ENCODE measurements around the gene PIGR. TPM values are rescaled to one million over a fixed set of nuclear protein-coding genes. Genes with fewer than 3 reads are reported as not detected.

PIGR gene
- total and polyA plus RNA-seq, 2 of the 4 experiments (the other 2 are of a cell fraction): not detected

- Histone ChIP-seq H3K27me3 (ENCODE audit: control insufficient read depth, insufficient read depth, low read length) (peaks cover 42% of the 10 kb centered on the region), H3K9me3 (ENCODE audit: control insufficient read depth, insufficient read depth, low read length) (no peaks in the 10 kb centered on the region), H2BK15ac (ENCODE audit: low read depth, low read length) (no peak overlapping the region), H3K36me3 (ENCODE audit: control insufficient read depth, insufficient read depth, low read length) (no peaks in the 10 kb centered on the region), H4K91ac (ENCODE audit: insufficient read depth, low read depth, low read length) (no peak overlapping the region), H4K20me1 (ENCODE audit: insufficient read depth, low read length) (no peaks in the 10 kb centered on the region), H3K9me1 (ENCODE audit: insufficient read depth, low read length) (no peaks in the 10 kb centered on the region; the same call in 1 of the 2 replicates), H2AFZ (replicated peaks; ENCODE audit: low read length, poor library complexity) (no peak overlapping the region), H2AK9ac (replicated peaks; ENCODE audit: low read depth, low read length, poor library complexity) (no peak overlapping the region), H3K23ac (ENCODE audit: low read depth, low read length) (no peak overlapping the region), H3K79me1 (ENCODE audit: low read depth in 1 of 2, low read length in 2 of 2) (no peaks in the 10 kb centered on the region), H3K4me3 (ENCODE audit: insufficient read depth, low read depth, low read length) (no peak overlapping the region), H3K18ac (ENCODE audit: low read depth, low read length) (no peak overlapping the region), H2BK5ac (ENCODE audit: low read depth, low read length, poor library complexity, severe bottlenecking) (no peak overlapping the region), H3K56ac (ENCODE audit: extremely low read depth, insufficient read depth, low read length) (no peak overlapping the region), H2BK20ac (ENCODE audit: low read depth, low read length) (no peak overlapping the region), H2AK5ac (ENCODE audit: low read depth, low read length) (no peak overlapping the region), H3K9ac (ENCODE audit: low read depth, low read length) (no peak overlapping the region), H4K8ac (ENCODE audit: low read depth in 2 of 2, low read length in 2 of 2) (no peak overlapping the region), H4K5ac (ENCODE audit: low read depth, low read length) (no peak overlapping the region), H3K4me1 (ENCODE audit: control insufficient read depth, insufficient read depth, low read length) (no peaks in the 10 kb centered on the region), H3K4me2 (ENCODE audit: low read depth, low read length) (no peak overlapping the region), H3K4ac (ENCODE audit: low read depth, low read length) (no peak overlapping the region), H3K14ac (replicated peaks; ENCODE audit: low read depth, low read length) (no peak overlapping the region), H3K27ac (ENCODE audit: insufficient read depth, low read length) (no peak overlapping the region), H2BK120ac (ENCODE audit: low read depth, low read length) (no peak overlapping the region)
- no peak for ATAC-seq (ENCODE audit: low read depth)
- DNase-seq: no peak
- 64% methylated on average over 2 of the region's 6 CpGs; no CpG with 5 or more reads in 1 of the 2 experiments for WGBS, 2 experiments (ENCODE audit: extremely low coverage in 2 of 2, insufficient read length in 1 of 2)
- BruUV-seq (replicated peaks): no TSS peak
- dilution Hi-C loops (cut with HindIII; ENCODE audit: low sequenced_read_pairs, unreplicated experiment) (no loop called here), in situ Hi-C loops (cut with MboI; ENCODE audit: low sequenced_read_pairs) (no loop called here), intact Hi-C loops (cut with micrococcal nuclease) (no loop called here)
- ChIA-PET CTCF (no interaction called here), POLR2A (ENCODE audit: unreplicated experiment) (no interaction called here)
- no peak for TF ChIP-seq MAZ (IDR thresholded peaks at IDR 0.05; ENCODE audit: borderline replicate concordance, low read depth, low read length)
- no peak for TF ChIP-seq CHD1 (IDR thresholded peaks at IDR 0.05; ENCODE audit: low read depth, low read length)
- TF ChIP-seq CEBPB (IDR thresholded peaks at IDR 0.05; ENCODE audit: low read depth, low read length): no peak
- TF ChIP-seq MXI1 (IDR thresholded peaks at IDR 0.05; ENCODE audit: borderline replicate concordance, low read depth, low read length): no peak
- TF ChIP-seq POLR2A (IDR thresholded peaks at IDR 0.05; ENCODE audit: low read depth, low read length): no peak
- TF ChIP-seq, protein P1, sequence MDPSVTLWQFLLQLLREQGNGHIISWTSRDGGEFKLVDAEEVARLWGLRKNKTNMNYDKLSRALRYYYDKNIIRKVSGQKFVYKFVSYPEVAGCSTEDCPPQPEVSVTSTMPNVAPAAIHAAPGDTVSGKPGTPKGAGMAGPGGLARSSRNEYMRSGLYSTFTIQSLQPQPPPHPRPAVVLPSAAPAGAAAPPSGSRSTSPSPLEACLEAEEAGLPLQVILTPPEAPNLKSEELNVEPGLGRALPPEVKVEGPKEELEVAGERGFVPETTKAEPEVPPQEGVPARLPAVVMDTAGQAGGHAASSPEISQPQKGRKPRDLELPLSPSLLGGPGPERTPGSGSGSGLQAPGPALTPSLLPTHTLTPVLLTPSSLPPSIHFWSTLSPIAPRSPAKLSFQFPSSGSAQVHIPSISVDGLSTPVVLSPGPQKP (IDR thresholded peaks at IDR 0.05; ENCODE audit: borderline replicate concordance, low read depth, low read length): no peak
- TF ChIP-seq USF2 (IDR thresholded peaks at IDR 0.05; ENCODE audit: low read depth, low read length): no peak
- no peak for TF ChIP-seq RAD21 (IDR thresholded peaks at IDR 0.05; ENCODE audit: low read length)
- TF ChIP-seq RCOR1 (IDR thresholded peaks at IDR 0.05; ENCODE audit: insufficient replicate concordance, low read length): no peak
- TF ChIP-seq RFX5 (IDR thresholded peaks at IDR 0.05; ENCODE audit: low read depth, low read length): no peak
- no peak for TF ChIP-seq MAFK (IDR thresholded peaks at IDR 0.05; ENCODE audit: low read depth, low read length)
- TF ChIP-seq NFE2L2 (IDR thresholded peaks at IDR 0.05; ENCODE audit: low read depth, low read length): no peak
- TF ChIP-seq SMC3 (IDR thresholded peaks at IDR 0.05; ENCODE audit: low read depth, low read length): no peak
- no peak for TF ChIP-seq CTCF (conservative IDR thresholded peaks at IDR 0.05; ENCODE audit: low read depth, low read length)
- no peak for TF ChIP-seq FOS (IDR thresholded peaks at IDR 0.05; ENCODE audit: low read depth, low read length)
- no peak for TF ChIP-seq BHLHE40 (IDR thresholded peaks at IDR 0.05; ENCODE audit: low read depth, low read length)
Observed at GRCh38 chr1:206960676-206961386, 14.6 kb upstream of the PIGR start.

Data from IMR-90 (cell line).